Endometrial microvascular endothelial cells (primary cell): ENCODE measurements around the gene TFCP2L1. TPM values are rescaled to one million over a fixed set of nuclear protein-coding genes. Genes with fewer than 3 reads are reported as not detected.
"Not testable (repeated sequence)": the region's sequence is repeated elsewhere in the genome, so short reads cannot be mapped to it uniquely, and the experiment has no call there.

Experiments used
- in situ Hi-C: cut with HindIII; loops from 2 replicates; pipeline ENCODE4 v1.10.0; 2017; ENCODE audit warnings: low sequenced_read_pairs, low pct_unique_long_range_greater_than_20kb; ENCODE audit errors: inconsistent ontology term
- total RNA-seq: library from RNA; depleted of rRNA; stranded (reverse); fragments of >200 nt; gene quantifications from one replicate; pipeline ENCODE4 v1.2.3, GENCODE V29; 2015; ENCODE audit errors: inconsistent ontology term

Gene TFCP2L1
- total RNA-seq, 1 donor from 2014 or later = not detected

DNA sequence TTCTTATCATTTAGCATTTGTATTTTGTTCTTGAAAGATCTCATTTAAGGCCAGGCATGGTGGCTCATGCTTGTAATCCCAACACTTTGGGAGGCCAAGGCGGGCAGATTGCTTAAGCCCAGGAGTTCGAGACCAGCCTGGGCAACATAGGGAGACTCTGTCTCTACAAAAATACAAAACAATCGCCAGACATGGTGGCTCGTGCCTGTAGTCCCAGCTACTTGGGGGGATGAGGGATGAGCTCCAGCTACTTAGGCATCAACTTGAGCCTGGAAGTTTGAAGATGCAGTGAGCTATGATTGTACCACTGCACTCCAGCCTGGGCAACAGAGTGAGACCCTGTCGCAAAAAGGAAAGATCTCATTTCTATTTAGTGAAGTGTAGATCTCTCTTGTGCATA, 12.9 kb upstream of the TFCP2L1 start:
- in situ Hi-C loops = not testable (repeated sequence)

DNA sequence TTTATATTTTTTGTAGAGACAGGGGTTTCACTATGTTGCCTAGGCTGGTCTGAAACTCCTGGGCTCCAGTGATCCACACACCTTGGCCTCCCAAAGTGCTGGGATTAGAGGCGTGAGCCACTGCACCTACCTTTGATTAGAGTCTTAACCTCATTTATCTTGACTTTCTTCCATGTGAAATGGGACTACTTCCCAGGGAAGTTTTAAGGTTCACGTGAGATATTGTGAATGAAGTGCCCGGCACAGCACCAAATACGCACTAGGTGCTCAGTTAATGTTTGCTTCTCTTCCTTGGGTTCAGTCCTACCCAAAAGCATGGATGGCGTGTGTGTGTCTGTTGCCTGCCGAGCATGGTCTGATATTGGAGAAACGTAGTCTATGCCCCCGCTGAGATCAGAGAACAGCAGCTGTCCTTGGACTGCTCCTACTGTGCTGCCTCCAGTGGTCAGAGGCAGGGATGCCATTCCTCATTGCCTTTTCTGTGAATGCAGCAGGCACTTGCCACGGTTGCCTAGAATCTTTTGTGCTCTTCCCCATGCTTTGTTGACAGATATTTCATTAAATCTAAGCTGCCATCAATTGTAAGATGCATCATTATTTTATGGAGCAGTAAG, 12.3 kb upstream of the TFCP2L1 start:
- in situ Hi-C loops = no loop called here

DNA sequence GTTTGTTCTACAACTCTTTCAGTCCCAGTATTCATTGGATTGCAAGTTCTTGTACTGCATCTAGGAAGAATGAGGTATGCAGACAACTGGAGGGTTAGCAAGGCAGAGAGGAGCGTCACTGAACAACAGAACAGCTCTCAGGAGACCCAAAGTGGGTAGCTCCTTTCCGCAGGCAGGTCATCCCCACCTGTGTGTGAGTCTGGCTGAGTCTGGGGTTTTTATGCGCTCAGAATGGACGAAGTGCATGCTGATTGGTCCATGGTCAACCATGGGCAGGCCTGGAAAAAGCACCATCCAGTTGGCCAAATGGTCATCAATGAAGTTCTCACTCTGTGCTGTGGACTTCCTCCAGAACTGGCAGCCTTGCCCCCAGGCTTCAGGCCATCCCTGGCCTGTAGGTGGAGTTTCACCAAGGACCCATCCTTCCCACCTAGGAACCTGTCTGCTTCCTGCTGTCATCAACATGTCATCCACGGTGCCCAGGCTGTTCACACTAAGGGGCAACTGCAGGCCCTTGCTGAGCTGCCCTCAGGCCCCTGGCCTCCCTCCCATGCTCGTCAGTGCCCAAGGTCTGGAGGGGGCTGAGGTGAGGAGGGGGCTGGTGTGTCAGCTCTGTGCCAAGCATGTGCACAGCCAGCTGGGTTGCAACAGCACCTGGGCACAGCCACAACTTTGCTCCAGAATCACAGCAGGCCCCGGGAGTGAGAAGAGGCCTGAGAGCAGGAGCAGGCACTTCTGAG, 11.1 kb upstream of the TFCP2L1 start:
- in situ Hi-C loops = no loop called here

DNA sequence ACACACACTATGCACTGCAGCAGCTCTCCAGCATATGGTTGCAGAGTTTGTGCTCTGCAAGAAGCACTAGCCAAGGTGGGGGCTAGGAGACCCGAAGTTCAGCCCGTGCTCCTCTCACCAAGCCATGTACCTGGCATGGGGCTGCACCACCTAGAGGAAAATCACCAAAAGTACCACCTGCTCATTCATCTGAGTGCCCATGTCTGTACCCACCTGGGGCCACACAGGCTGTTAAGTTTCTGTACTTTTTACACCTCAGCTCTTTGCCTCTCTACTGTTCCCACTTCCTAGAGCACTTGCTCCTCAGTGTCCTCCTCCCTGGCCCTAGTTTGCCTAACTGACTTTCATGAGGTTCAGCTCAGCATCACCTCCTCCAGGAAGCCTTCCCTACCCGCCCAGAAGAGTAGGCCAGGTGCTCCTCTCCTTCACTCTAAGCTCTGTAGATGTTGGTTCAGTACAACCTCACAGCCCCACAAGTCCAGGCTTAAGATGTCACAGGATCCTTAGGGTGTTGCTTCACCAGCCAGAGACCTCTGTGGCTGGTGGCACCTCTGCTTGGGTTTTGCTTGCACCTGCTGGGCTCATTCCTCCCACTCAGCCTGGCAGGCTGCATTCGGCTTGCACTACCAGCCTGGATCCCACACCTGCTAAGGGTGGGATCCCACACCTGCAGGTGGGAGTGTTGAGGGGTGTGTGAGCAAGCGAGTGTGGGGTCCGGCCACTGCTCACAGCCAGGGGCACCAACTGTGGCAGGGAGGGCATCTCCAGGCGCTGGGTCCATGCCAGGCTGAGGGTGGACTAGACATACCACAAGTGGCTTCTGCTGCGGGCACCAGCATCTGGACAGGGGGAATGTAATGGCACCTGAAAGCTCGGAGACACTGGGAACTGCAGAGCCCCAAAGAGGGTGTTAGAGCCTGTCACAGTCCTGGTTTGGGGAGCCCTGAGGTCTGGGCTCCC, 10.2 kb upstream of the TFCP2L1 start:
- in situ Hi-C loops = no loop called here

DNA sequence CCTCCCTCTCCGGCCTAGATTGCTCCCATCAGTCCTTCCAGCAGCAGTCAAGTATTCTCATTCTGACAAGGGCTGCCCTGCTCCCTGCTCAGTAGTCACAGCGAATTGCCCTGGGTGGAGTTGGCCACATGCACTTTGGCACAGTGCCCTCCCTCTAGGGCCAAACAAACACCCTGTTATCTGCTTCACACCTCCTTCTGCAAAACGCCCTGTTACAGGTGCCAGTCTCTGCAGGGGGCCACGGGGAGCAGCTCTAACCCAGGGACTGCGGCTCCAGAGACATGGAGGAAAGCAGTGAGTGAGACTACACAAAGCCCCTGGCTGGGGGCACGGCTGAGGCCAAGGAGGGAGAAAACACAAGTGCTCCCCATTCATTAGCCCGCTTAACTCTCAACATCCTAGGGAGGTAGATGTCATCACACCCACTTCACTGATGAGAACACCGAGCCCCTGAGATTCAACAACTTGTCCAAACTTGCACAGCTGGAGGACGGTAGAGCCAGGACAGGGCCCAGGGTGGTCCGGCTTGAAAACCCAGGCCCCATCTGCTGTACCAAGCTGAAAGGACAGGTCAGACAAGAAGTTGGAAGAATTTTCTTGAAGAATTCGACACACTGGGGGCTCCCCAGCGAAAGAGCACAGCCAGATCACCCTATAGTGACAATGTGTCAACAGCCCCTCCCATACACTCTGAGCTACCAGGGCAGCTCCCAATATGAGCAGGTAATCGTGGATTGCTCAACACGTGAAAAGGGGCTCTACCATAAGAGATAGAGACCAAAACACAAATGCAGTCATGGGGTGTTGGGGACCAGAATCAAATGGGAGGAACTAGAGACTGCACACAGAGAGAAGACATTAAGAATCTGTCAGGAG, 8.7 kb upstream of the TFCP2L1 start:
- in situ Hi-C loops = no loop called here

DNA sequence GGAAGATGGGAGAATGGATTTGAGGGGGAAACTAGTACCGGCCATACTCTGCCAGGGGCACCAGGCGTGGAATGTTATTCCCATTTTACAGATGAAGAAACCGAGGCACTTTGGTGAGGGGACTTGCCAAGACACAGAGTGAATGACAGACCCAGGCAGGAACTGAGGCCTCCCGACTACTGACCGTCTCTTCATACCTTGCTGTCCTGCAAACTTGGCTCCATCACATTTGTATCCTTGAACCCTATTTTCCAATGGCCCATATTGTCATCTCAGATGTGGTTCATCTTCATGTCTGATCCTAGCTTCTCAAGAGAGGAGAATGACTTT, 6.2 kb upstream of the TFCP2L1 start:
- in situ Hi-C loops = no loop called here

DNA sequence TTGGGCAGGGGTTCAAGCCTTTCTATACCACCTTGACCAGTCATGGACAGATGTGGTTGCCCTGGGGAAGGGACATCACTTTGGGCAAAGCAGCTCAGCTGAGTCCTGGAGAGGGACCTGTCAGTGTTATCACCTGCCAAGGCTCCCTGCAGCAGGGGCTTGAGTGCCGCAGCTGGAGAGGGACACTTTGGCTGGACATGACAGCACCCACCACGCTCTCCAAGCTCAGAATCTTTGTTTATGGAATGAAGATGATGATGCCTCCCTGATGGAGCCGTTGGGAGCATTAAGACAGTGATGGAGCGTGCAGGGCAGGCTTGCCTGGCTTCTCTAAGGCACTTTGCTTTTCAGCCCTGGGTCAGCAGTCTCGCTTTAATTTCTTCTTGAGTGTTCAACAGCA, 4.3 kb upstream of the TFCP2L1 start:
- in situ Hi-C loops = no loop called here

DNA sequence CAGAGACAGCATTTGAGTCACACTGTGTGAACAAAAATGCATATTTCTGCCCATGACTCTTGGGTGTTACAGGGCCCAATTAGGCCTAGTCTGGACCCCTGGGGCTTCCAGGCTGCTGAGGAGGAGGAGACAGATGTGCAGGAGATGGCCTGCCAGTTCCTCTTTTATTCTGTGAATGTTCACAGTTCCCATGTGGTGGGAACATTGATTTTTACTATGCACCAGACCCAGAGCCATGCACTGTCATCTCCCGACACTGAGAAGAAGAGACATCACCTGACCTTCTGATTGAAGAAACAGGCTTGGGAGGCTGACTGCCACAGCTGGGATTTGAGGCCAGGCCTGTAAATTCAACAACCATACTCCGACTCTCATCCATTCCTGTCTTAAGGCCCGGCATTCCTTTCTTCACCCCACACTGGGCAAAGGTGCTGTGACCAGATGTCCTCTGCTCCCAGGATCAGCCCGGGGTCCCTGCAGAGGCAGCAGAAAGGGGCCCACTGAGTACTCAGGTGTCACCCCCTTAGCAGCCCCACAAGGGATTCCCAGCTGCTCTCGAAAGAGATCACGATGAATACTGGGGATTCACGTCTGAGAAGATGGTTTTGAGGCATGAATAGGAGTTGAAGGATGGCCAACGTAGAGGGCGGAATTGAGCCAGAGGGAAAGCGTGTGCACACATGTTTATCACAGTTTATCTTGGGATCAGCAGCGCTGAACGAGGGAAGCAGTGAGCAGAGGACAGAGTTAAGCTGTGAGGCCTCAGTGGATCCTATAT, 3.6 kb upstream of the TFCP2L1 start:
- in situ Hi-C loops = no loop called here

DNA sequence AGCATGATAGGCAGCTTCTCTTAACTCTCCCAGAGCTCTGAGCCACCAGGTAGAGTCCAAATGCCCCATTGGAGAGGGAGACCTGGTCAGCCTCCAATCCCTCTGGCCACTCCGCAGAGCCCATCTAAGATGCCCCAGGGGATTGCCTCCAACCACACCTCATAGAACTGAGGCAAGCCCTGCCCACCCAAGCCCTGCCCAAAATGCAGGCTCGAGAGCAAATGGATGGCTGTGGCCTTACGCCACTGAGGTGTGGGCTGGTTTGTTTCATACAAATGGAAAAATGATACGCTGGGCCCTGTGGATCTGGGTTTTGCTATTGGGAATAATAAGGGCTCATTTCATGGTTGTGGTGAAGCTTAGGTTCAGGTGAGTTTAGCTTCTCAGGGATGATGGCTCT, 3.0 kb upstream of the TFCP2L1 start:
- in situ Hi-C loops = no loop called here

DNA sequence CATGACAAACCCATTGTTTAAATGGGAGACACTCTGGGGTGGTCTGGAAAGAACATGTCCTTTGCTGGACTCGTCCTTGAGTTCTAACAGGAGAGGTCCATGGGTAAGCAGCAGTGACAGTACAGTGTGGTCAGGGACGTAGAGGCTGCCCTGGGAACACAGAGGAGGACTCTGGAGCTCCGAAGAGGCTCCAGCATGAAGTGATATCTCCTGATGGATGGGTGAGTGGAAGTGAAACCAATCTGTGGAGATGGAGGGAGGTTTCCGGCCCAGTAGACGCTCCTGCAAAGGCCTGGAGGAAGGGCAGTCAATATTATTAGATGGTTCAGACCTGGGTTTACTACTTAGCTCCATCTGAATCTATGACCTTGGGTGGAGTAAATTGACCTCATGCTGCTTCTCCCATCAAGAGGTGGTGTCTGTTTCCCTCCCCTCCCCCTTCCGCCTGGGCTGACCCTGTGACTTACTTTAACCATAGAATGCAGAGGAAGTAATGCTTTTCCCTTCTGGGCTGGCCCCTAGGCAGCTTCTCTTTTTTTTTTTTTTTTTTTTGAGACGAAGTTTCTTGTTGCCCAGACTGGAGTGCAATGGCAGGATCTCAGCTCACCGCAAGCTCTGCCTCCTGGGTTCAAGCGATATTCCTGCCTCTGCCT, 2.3 kb upstream of the TFCP2L1 start:
- in situ Hi-C loops = no loop called here

DNA sequence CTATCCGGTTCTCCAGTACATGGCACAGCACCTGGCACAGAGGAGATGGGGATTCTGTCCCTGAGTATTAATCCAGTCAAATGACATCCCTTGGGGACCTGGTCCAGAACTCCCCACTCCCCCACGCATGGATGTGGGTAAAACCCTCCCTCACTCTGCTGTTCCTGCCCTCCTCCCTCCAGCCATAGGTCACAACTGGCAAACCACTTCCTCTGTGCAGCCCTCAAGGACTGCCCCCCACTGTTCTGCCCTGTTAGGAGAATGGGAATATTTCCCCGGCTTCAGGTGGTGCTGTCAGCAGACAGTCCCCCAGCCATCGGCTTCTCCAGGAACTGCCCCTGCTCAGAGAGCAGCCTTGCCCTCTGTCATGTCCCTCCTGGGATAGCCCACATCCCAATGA, 1.5 kb upstream of the TFCP2L1 start:
- in situ Hi-C loops = no loop called here

DNA sequence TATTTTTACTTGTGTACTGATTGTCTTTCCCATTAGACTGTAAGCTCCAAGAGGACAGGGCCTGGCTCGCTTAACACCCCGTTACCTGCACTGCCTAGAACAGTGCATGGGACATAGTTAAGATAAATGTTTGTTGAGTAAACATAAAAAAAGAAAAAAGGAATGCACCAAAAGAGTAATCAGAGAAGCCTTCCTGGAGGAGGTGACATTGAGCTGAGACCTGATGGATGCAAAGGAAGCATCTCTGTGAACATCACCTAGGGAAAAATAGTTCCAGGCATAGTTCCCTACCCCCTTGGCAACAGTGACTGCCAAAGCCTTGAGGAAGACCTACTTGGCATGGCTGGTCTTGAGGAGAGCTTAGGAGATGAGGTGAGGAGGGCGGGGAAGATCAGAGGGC, 924 bp upstream of the TFCP2L1 start:
- in situ Hi-C loops = no loop called here

DNA sequence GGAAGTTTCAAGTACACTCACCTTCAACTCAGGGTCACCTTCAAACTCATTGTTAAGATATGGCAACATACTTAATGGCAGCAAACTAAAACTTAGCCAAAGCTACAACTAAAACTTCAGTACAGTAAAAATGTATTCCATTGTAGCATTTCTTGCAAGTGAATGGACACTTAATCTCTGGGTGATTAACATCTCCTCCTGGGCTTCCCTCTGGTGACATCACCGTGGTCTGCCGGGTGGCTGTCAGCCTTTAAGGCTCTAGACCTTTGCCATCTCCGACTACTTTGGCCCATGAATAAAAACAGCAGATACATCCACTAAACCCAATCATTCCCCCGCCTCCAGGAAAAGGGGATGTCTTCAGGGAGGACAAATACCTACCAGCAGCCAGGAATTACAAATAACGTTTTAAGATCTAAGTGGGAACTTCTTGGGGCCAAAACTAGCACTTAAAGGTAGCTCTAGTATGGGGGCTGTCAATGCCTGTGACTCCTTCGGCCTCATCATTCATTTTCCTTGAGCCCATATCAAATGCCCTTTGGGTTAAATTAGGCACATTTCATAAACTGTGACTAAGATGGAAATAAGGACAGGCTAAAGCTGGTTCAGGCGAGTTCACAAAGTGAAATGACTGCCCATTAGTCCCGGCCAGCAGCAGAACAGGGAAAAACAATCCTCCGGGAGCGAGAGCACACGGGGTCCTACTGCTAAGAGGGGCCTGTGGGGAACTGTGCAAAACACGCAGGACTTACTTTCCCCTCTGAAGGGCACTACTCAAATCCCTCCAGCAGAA, 1.1 kb downstream of the TFCP2L1 start:
- in situ Hi-C loops = no loop called here

DNA sequence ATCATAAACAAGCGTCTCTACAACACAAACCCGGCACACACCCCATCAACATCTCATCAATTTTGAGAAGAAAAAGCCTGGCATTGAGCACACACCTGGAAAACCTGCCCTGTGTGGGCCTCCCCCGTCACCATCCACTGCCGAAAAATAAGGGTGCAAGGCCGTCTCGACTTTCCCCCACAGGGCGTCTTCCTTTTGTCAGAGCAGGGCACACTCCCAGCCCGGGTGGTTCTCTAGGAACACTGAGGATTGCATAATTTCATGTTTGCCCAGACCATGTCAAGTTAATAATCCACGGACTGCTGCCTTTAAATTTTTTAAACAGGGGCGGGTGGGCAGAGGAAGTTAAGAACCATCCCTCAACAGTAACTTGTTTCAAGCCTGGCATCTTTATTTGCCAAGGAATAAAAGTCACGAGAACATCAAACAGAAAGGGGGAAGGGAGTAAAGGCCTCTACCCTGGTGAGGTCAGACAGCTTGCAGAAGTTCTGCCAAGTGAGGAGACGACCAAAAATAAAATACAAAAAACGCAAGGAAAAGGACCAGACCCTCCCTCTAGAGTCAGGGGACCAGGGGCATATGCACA, 2.1 kb downstream of the TFCP2L1 start:
- in situ Hi-C loops = no loop called here

DNA sequence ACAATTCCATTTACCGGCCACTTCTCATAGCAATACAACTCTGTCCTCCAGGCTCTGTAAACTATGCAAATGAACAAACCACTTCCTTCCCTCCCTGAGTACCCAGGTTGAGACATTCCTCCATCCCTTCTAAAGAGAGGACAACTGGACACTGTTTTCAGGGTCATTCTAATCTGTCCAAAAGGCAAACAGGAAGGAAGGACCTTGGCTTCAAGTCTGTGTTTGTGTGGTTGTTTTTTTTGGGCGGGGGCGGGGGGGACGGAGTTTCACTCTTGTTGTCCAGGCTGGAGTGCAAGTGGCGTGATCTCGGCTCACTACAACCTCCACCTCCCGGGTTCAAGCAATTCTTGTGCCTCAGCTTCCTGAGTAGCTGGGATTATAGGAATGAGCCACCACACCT, 3.3 kb downstream of the TFCP2L1 start:
- in situ Hi-C loops = no loop called here

DNA sequence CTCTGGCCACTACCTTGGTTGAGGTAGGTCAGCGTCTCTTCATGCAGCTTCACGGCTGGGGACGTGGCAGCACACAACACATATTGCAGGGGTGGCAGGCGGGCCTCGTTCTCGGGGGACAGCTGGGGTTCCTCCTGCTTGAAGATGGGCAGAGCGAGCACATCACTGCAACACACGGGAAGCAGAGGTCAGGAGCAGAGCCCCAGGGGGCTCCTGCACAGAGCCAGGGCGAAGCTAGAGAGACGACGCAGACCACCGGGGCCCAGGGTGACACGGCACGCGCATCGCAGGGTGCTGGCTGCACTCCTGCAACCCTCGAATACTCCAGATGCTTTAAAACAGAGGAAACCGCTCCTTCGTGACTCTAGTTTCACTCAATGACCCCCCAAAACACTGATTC, 3.9 kb downstream of the TFCP2L1 start:
- in situ Hi-C loops = no loop called here
